Osteoblast (primary cell): ENCODE measurements around the gene SPATS2. TPM values are rescaled to one million over a fixed set of nuclear protein-coding genes. Genes with fewer than 3 reads are reported as not detected.

Experiments used
- DNase-seq: peaks from one replicate; pipeline ENCODE4 v3.0.0; 2011; ENCODE audit warnings: low spot score, mixed read lengths; ENCODE audit not compliant: insufficient read length; ENCODE audit errors: missing footprints
- H2AFZ ChIP-seq: 2 replicates; pipeline ENCODE4 v1.6.0; 2011; ENCODE audit warnings: mild to moderate bottlenecking, low read length
- H3K27ac ChIP-seq: 2 replicates; pipeline ENCODE4 v1.5.1; 2011; ENCODE audit warnings: mild to moderate bottlenecking, low read depth, low read length, moderate library complexity
- H3K27me3 ChIP-seq: 2 replicates; pipeline ENCODE4 v1.6.0; 2012; ENCODE audit warnings: mild to moderate bottlenecking, control low read depth, inconsistent platforms, low read length, moderate library complexity; ENCODE audit not compliant: insufficient read depth
- H3K36me3 ChIP-seq: 2 replicates; pipeline ENCODE4 v1.5.1; 2011; ENCODE audit warnings: mild to moderate bottlenecking, low read length, control low read depth, moderate library complexity; ENCODE audit not compliant: insufficient read depth
- H3K4me1 ChIP-seq: 2 replicates; pipeline ENCODE4 v1.5.1; 2011; ENCODE audit warnings: mild to moderate bottlenecking, low read length, control low read depth, moderate library complexity; ENCODE audit not compliant: insufficient read depth
- H3K4me2 ChIP-seq: 2 replicates; pipeline ENCODE4 v1.6.0; 2011; ENCODE audit warnings: mild to moderate bottlenecking, low read length; ENCODE audit not compliant: insufficient read depth
- H3K4me3 ChIP-seq: fragments of 200-600 bp; sonication (generic); 3 replicates; pipeline ENCODE4 v1.5.1; 2012; ENCODE audit warnings: mild to moderate bottlenecking, low read length, inconsistent platforms; ENCODE audit not compliant: insufficient read depth
- H3K79me2 ChIP-seq: 2 replicates; pipeline ENCODE4 v1.6.0; 2012; ENCODE audit warnings: mild to moderate bottlenecking, low read length, control low read depth, inconsistent platforms; ENCODE audit not compliant: insufficient read depth
- H3K9me3 ChIP-seq: 2 replicates; pipeline ENCODE4 v1.5.1; 2011; ENCODE audit warnings: low read depth, low read length, control low read depth
- H4K20me1 ChIP-seq: 2 replicates; pipeline ENCODE4 v1.6.0; 2012; ENCODE audit warnings: mild to moderate bottlenecking, low read length, control low read depth; ENCODE audit not compliant: insufficient read depth
- total RNA-seq: library from RNA; depleted of rRNA; stranded (reverse); fragments of >200 nt; gene quantifications from 2 replicates; pipeline ENCODE4 v1.2.3, GENCODE V29; 2012
- TF ChIP-seq, protein P1 (sequence below): IDR thresholded peaks from 2 replicates; pipeline ENCODE4 v1.5.1; 2011; ENCODE audit warnings: mild to moderate bottlenecking, low read depth, low read length, moderate library complexity; ENCODE audit errors: extremely low read depth

The SPATS2 gene
- total RNA-seq, 1 donor = 25.7 TPM

DNA sequence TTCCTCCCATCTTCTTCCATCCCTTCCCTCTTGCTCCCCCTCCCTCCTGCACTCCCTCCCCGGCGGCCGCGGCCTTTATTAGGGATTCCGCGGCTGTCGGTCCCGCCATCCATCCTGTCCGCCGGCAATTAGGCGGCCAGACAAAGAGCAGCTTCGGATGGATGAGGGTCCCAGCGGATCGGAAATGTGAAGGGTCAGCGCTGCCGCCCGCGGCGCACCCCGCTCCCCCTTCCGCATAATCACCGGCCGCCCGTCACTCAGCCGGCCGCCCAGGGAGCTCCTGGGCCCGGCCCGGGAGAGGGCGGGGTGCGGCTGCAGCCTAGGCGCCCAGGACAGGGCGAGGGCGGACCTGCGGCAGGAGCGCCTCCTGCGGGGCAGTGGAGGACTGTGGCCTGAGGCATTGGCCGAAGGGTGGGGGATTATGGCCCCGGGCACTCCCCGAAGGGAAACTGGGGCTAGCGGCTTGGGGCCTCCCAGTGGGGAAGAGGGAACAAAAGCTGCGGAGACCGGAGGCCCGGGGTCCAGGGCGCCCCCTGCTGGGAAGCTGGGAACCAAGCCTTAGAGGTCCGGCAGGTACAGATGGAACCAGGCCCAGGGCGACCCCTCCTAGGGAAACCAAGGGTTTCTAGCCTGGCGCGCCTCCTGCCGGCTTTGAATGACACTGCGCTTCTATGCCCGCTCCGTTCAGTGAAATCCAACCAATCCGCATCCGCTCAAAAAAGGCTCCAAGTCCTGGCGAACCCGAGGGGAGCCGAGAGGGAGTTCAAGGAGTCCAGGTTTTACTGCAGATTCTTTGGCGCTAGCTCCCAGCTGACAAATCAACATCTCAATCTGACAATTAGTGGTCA is 25.0 kb upstream of the SPATS2 start:
- Histone ChIP-seq H3K36me3 (no peaks in the 10 kb centered on the region), H3K27ac (no peak overlapping the region), H3K4me1 (peaks cover 31% of the 10 kb centered on the region), H3K79me2 (no peaks in the 10 kb centered on the region), H3K4me2 (peak overlapping the region; percentile 91), H3K9me3 (no peaks in the 10 kb centered on the region), H4K20me1 (no peaks in the 10 kb centered on the region), H3K4me3 (peak overlapping the region; percentile 69), H3K27me3 (peaks cover 77% of the 10 kb centered on the region), H2AFZ (peak overlapping the region; percentile 57)
- TF ChIP-seq, protein P1, sequence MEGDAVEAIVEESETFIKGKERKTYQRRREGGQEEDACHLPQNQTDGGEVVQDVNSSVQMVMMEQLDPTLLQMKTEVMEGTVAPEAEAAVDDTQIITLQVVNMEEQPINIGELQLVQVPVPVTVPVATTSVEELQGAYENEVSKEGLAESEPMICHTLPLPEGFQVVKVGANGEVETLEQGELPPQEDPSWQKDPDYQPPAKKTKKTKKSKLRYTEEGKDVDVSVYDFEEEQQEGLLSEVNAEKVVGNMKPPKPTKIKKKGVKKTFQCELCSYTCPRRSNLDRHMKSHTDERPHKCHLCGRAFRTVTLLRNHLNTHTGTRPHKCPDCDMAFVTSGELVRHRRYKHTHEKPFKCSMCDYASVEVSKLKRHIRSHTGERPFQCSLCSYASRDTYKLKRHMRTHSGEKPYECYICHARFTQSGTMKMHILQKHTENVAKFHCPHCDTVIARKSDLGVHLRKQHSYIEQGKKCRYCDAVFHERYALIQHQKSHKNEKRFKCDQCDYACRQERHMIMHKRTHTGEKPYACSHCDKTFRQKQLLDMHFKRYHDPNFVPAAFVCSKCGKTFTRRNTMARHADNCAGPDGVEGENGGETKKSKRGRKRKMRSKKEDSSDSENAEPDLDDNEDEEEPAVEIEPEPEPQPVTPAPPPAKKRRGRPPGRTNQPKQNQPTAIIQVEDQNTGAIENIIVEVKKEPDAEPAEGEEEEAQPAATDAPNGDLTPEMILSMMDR = peak; percentile 83
- DNase-seq = peak; percentile 97

DNA sequence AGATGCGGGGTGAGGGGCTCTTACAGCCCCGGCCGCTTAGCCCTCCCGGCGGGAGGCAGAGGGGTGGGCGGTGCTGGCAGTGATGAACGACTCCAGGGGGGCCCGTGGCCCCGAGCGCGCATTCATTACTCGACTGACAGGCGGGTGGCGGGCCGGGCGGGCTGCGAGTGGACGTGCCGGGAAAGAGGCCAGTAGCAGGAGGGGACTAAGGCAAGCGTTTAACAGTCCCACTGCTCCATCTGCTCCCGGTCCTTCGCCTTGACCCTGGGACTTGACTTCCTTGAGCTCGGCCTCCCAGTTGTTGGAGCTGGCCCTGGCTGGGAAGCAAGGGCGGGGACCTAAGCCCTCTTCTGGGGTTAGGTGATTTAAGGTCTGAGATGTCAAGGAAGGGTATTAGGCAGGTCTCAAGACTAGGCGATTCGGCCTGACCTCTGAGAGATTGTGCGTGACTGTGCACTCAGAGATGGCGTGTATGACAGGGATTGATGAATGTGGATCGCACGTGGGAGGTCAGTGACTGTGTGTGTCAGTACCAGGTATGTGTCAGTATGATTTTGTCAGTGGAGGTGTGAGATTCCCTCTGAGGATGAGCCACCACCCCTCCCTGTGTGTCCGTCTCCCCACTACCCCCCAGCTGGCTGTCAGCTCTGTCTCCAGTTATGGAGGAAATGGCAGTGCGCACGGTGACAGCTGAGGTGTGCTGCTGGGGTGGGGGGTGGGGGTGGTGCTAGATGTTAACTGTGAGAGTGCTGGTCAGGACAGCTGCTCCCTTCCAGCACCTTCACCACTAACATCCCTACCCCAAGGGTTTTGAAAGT is 24.1 kb upstream of the SPATS2 start:
- Histone ChIP-seq H3K36me3 (no peaks in the 10 kb centered on the region), H3K9me3 (no peaks in the 10 kb centered on the region), H3K27me3 (peaks cover 72% of the 10 kb centered on the region), H3K4me2 (peak overlapping the region; percentile 91), H3K4me3 (peak overlapping the region; percentile 69), H4K20me1 (no peaks in the 10 kb centered on the region), H3K4me1 (peaks cover 36% of the 10 kb centered on the region), H3K79me2 (no peaks in the 10 kb centered on the region), H2AFZ (peak overlapping the region; percentile 57), H3K27ac (no peak overlapping the region)
- TF ChIP-seq, protein P1 = no peak
- DNase-seq = peak; percentile 93

DNA sequence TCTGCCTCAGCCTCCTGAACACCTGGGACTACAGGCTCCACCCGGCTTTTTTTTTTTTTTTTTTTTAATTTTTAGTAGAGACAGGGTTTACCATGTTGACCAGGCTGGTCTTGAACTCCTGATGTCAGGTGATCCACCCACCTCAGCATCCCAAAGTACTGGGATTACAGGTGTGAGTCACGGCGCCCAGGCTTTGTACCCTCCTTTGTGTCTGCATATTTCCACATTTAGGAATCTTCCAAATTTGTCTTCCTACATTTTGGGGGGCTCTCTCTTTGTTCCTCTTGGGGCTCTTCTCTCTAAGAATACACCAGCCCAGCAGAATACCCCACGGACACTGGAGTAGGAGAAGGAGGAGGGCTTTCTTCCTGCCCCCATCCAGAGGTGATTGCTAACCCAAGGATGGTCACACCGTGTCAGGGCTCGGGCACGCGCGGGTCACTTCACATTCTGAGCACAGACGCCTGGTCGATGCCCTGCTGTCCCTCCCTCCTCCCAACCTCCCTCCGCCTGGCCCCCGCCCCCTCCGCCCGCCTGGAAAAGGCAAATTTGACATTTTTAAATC is 22.7 kb upstream of the SPATS2 start:
- H4K20me1 ChIP-seq = no peaks in the 10 kb centered on the region
- H3K79me2 ChIP-seq = no peaks in the 10 kb centered on the region
- no peaks in the 10 kb centered on the region for H3K36me3 ChIP-seq
- H3K4me1 ChIP-seq = peaks cover 36% of the 10 kb centered on the region
- no peak overlapping the region for H3K4me2 ChIP-seq
- peaks cover 67% of the 10 kb centered on the region for H3K27me3 ChIP-seq
- no peaks in the 10 kb centered on the region for H3K9me3 ChIP-seq
- TF ChIP-seq, protein P1 = no peak
- no peak for DNase-seq
- H2AFZ ChIP-seq = no peak overlapping the region
- no peak overlapping the region for H3K4me3 ChIP-seq
- H3K27ac ChIP-seq = no peak overlapping the region
